WERI-Rb-1 (cell line): ENCODE results near the gene RTF2.

Experiments used
- DNase-seq: peaks from one replicate; pipeline ENCODE4 v3.0.0-alpha.2; 2020
- H3K27ac ChIP-seq: fragments of 250-450 bp; sonication (Bioruptor Pico); 2 replicates; pipeline ENCODE4 v1.5.1; 2020; ENCODE audit warnings: mild to moderate bottlenecking, moderate library complexity
- H3K27me3 ChIP-seq: fragments of 250-450 bp; sonication (Bioruptor Pico); 2 replicates; pipeline ENCODE4 v1.5.1; 2021; ENCODE audit warnings: mild to moderate bottlenecking, low read depth, moderate library complexity; ENCODE audit not compliant: insufficient read depth, severe bottlenecking
- H3K36me3 ChIP-seq: fragments of 250-450 bp; sonication (Bioruptor Pico); 2 replicates; pipeline ENCODE4 v1.5.1; 2020; ENCODE audit warnings: mild to moderate bottlenecking, moderate library complexity
- H3K4me3 ChIP-seq: 2 replicates; pipeline ENCODE4 v1.5.1; 2011; ENCODE audit warnings: low read depth, mild to moderate bottlenecking, control low read depth, low read length
- H3K9me3 ChIP-seq: fragments of 250-450 bp; sonication (Bioruptor Pico); 2 replicates; pipeline ENCODE4 v1.5.1; 2021; ENCODE audit warnings: mild to moderate bottlenecking, moderate library complexity; ENCODE audit not compliant: severe bottlenecking
- CTCF ChIP-seq: IDR thresholded peaks from 2 replicates; pipeline ENCODE4 v1.5.1; 2011; ENCODE audit warnings: low read depth, mild to moderate bottlenecking, control low read depth, inconsistent platforms, low read length

RTF2 gene

GRCh38 chr20:56431471-56431870 is 37.0 kb upstream of the RTF2 start:
- DNase-seq: no peak
- no peak overlapping the region for H3K27ac ChIP-seq
- peaks cover 91% of the 10 kb centered on the region for H3K27me3 ChIP-seq
- TF ChIP-seq CTCF: no peak
- no peak overlapping the region for H3K4me3 ChIP-seq
- no peaks in the 10 kb centered on the region for H3K9me3 ChIP-seq
- no peaks in the 10 kb centered on the region for H3K36me3 ChIP-seq

GRCh38 chr20:56433221-56433879 is 35.1 kb upstream of the RTF2 start:
- Histone ChIP-seq H3K27me3 (peaks cover 92% of the 10 kb centered on the region), H3K36me3 (no peaks in the 10 kb centered on the region), H3K9me3 (no peaks in the 10 kb centered on the region), H3K4me3 (no peak overlapping the region), H3K27ac (no peak overlapping the region)
- no peak for DNase-seq
- no peak for TF ChIP-seq CTCF

- DNase-seq: no peak
- Histone ChIP-seq H3K27ac (no peak overlapping the region), H3K4me3 (no peak overlapping the region), H3K27me3 (peaks cover 93% of the 10 kb centered on the region), H3K9me3 (no peaks in the 10 kb centered on the region), H3K36me3 (no peaks in the 10 kb centered on the region)
- TF ChIP-seq CTCF: no peak
Observed at GRCh38 chr20:56433880-56434255, 34.6 kb upstream of the RTF2 start.

- H3K36me3 ChIP-seq: no peaks in the 10 kb centered on the region
- no peak for TF ChIP-seq CTCF
- peaks cover 93% of the 10 kb centered on the region for H3K27me3 ChIP-seq
- H3K9me3 ChIP-seq: no peaks in the 10 kb centered on the region
- no peak for DNase-seq
- H3K4me3 ChIP-seq: no peak overlapping the region
- H3K27ac ChIP-seq: no peak overlapping the region
Observed at GRCh38 chr20:56437196-56437960, 31.0 kb upstream of the RTF2 start.

GRCh38 chr20:56438284-56438683 is 30.1 kb upstream of the RTF2 start:
- no peak for TF ChIP-seq CTCF
- Histone ChIP-seq H3K27ac (no peak overlapping the region), H3K36me3 (no peaks in the 10 kb centered on the region), H3K27me3 (peaks cover 93% of the 10 kb centered on the region), H3K4me3 (no peak overlapping the region), H3K9me3 (no peaks in the 10 kb centered on the region)
- no peak for DNase-seq
